NCI-H82 (cell line): ENCODE data around the gene MRPS15.
"Not testable (repeated sequence)": the region's sequence is repeated elsewhere in the genome, so short reads cannot be mapped to it uniquely, and the experiment has no call there.

Source experiments
- DNase-seq: peaks from one replicate; lab custom pipeline; 2025; lab: John Stamatoyannopoulos, UW

MRPS15 gene

DNA sequence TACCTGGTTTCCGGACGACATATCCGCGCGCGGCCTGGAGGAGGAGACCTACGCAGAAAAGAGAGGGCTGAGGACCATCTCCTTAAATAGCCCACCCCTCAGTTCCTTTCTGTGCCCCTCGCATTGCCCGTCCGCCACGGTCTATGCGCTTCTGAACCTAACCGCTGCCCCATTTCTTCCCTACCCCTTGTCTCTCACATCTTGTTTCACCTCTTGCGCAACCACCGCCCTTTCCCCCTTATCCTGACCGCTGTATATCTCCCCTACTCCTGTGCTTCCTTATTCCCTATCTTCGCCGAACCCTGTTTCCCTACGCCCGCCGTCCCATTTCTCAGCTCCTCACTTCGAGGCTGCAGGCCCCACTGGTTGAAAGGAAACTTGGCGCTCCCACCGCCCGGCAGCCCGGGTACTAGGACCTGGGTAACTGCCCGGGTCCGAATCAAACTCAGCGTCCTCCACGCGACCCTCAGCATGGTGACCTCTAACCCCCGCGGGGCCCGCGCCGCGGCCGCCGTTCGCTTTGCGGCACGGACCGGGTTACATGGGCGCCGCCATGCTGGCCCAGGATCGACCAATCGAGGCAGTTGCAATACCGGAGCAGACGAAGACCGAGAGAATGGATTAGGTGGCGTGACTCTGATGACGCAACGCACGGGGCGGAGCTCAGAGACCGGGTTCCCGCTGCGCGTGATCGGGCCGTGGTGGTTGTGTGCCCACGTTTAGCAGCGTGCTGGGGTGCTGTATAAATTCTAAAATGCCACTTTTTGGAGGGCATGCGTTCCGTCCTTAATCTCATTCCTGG is at the start of gene MRPS15:
MRPS15 (minus strand) TSS at position 582 of the 802 bp plus-strand sequence; CDS start at position 473, 109 bp downstream.
- DNase-seq: peak; percentile 98

DNA sequence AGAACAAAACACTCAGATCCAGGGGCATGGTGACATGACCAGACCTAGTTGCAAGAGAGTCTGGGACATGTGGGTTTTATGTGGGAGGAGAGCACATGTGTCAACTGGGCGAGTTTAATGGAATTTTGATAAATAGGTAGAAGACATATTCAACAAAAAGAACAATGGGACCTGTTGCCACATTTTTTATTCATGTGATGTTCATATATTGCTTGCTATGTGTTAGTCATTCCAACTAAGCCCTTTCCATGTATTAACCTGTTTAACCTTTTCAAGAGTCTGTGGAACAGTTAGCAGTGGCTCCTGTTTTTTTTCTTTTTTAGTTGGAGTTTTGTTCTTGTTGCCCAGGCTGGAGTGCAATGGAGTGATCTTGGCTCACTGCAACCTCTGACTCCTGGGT is 48.7 kb upstream of the MRPS15 start:
- DNase-seq: no peak

DNA sequence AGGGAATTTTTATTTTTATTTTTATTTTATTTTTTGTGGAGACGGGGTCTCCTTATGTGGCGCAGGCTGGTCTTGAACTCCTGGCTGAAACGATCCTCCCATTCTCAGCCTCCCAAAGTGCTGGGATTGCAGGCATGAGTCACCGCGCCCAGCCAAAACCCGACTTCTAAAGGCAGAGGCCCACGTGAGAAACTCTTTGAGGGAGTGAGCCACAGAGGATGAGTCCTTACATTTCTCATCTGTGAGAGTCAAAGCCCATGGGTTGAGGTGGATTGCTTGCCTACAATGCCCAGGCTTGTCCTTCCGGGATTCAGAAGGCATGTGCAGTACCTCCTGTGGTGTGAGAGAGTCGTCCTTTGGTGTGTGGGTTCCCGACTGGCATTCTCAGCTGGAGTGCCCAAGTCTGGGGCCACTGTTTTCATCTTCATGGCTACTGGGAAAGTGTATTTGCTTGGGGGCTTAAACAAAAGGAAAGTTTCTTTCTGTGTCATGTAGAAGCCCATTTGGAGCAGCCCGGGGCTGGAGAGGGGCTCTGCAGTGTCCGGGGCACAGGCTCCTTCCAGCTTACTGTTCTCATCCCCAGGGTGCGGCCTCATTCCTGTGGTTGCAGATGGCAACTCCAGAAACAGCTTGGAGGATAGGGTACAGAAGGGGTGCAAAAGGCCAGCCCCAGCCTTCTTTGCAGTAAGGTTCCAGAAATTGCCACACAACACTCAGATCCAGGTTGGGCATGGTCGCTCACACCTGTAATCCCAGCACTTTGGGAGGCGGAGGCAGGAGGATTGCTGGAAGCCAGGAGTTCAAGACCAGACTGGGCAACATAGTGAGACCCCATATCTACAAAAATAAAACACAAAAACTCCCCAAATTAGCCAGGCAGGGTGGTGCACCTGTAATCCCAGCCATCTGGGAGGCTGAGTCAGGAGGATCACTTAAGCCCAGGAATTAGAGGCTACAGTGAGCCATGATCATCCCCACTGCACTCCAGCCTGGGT is 47.9 kb upstream of the MRPS15 start:
- no peak for DNase-seq

DNA sequence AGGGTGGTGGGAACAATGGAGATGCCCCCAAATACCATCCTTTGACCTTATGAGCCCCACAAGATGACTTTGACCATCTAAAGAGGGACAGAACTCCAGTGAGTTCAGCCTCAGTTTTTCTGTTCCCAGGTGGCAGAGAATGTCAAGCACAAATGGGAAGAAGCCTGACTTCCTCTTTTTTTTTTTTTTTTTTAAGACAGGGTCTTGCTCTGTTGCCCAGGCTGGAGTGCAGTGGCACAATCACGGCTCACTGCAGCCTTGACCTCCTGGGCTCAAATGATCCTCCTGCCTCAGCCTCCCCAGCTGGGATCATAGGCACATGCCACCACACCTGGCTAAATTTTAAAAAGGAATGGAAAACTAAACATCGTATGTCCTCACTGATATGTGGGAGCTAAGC is 47.0 kb upstream of the MRPS15 start:
- DNase-seq: not testable (repeated sequence)

DNA sequence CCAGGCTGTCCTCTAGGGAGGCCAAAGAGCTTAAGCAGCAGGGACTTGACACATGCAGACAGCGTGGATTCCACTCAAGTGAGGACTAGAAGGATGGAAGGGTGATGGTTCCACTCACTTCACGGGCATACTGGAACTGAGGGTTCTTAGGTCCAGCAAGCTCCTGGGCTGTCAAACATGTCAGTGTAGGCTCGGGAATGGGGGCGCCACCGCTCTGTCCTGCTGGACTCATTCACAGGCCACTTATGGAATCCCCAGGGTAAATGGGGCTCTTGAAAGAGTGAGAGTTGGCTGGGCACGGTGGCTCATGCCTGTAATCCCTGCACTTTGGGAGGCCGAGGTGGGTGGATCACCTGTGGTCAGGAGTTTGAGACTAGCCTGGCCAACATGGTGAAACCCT is 46.2 kb upstream of the MRPS15 start:
- no peak for DNase-seq

DNA sequence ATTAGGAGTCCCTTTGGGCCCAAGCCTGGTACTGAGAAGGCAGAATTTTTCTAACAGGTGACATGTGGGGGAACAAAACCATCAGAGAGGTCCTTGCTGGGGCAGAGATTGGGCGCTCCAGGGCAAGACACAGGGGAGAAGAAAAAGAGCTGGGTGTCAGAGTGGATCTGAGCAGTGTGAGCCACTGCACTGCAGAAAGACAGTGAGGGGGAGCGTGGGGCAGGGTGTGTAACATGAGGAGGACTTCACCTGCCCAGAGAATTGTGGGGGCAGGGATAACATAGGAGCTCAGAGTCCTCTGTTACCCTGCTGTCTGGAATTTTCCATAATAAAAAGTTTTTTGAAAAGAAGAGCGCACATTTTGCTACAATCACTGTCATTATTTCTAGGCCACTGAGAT is 44.1 kb upstream of the MRPS15 start:
- DNase-seq: no peak

DNA sequence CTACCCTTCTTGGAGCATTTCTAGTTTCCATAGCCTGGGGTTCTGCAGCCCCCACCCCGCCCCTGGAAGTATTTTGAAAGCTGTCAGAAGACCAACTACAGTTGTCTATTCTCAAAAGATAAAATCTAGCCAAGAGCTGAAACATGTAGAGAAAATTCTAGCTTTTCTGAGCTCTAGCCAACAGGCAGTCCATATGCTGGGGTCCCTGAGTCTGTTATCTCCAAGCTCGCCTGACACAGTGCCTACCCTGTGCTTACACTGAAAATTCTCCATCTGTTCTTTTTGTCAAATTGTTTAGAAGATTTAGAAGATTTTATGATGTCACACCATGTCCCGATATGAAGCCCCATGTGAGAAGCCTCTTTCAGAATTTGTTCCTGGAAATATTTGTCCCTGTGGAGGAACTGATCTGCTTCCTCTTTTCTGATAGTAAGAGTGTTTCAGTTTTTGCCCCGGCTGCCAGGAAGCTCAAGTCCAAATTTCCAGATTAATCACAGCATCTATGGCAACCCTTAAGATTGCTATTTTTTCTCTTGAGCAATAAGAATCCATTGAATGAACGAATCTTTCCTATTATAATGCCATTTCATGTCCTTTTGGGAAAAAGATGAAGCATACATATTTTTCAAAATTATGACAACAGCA is 42.2 kb upstream of the MRPS15 start:
- DNase-seq: no peak

DNA sequence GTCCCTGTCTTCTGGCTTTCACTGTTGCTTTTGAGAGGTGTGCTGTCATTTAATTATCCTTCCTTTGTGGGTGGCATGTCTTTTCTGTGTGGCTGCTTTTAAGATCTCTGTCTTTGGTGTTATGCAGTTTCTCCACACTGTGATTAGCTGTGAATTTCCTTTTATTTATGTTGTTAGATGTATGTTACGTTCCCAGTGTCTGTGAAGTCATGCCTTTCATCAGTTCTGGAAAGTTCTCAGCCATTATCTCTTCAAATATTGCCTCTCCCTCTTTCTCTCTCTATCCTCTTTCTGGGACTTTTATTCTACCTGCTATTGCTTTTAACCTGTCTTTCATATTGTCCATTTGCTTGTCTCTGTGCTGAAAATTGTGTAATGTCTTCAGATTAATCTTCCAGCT is 39.5 kb upstream of the MRPS15 start:
- DNase-seq: no peak

DNA sequence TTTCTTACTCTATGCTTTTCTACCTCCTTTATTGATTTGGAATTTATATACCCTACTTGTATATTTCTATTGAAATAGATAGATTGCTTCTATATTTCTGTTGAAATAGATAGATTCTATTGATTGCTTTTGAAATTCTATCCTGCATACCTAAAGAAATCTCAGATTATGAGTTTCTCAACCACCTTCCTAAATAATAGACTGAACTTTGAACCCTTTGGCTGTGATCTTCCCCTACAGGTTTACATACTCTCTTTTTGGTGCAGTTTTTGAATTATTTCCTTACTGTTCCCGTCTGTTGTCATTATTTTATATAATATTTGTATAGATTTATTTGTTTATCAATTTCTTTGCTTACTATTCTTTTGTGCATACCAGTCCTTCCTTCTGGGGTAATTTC is 39.0 kb upstream of the MRPS15 start:
- DNase-seq: no peak

DNA sequence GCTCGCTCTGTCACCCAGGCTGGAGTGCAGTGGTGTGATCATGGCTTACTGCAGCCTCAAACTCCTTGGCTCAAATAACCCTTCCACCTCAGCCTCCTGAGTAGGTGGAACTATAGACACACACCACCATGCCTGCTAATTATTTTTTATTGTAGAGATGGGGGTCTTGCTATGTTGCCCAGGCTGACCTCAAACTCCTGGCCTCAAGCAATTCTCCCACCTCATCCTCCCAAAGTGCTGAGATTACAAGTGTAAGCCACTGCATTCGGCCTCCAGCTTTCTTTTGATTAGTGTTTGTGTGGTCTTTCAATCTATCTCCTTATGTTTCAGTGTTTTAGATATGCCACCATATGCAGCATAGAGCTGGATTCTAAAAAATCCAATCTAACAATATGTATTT is 38.4 kb upstream of the MRPS15 start:
- DNase-seq: no peak

DNA sequence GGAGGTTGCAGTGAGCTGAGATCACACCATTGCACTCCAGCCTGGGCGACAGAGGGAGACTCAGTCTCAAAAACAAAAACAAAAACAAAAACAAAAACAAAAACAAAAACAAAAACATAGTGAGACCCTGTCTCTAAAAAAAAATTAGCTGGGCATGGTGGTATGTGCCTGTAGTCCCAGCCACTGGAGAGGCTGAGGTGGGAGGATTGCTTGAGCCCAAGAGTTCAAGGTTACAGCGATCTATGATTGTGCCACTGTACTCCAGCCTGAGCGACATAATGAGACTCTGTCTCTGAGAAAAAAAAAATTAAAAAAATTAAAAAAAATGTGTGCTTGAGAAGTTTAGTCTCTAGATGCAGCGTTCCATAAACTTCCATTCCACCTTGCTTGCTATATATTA is 37.7 kb upstream of the MRPS15 start:
- DNase-seq: not testable (repeated sequence)

DNA sequence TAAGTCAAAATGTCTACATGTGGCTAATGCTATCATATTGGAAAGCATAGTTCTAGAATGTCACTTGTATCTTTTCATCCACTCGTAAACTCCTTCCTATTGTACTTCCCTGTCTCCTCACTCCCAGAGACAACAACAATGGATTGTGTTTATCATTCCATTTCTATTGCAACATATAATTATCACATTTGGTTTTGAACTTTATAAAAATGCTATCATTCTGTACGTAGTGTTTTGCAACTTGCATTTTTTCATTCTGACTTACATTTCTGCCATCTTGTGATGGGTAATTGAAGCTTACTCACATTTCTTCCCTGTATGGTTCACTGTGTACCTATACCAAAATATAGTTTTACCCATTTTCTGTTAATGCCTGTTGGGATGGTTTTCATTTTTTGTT is 33.0 kb upstream of the MRPS15 start:
- DNase-seq: no peak

DNA sequence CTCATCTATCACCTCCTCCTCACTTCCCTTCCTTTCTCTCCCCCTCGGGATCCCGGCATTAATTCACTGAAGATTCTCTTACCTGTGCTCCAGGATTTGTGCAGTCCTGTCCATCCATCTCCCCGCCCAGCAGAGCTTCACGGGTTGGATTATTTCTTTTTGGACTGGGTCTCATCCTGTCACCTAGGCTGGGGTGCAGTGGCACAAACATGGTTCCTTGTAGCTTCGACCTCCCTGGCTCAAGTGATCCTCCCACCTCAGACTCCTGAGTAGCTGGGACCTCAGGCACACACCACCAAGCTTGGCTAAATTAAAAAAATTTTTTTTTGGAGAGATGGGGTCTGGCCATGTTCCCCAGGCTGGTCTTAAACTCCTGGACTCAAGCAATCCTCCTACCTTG is 30.8 kb upstream of the MRPS15 start:
- no peak for DNase-seq

DNA sequence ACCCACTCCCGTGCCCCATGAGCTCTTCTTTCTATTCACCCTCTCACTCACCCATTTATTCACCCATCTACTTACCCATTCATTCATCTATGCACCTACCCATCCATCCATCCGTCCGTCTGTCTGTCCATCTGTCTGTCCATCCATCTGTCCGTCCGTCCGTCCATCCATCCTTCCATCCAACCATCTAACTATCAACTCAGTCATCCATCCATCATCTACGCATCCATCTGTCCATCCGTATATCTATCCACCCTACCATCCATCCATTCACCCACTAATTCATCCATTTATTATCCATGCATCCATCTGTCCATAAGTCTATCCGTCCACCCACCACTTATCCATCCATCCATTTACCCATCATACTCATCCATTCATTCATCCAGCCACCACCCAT is 29.3 kb upstream of the MRPS15 start:
- DNase-seq: no peak

DNA sequence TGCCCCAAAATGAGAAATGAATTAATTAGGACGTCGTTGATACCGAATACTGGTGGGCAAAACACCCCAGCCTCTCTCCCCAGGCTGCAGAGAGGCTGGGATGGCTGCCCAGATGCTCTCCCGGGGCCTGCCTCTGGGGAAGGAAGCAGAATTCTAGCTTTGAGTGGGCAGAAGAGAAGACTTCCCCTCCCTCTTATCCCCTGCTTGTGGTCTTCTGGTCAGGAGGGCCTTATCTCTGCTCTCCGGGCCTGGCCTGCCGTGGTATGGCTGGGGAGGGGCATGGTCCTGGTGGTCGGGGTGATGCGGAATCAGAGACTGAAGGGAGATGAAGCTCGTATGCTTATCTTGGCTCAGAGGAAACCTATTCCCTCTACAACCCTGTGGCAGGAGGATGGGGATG is 28.3 kb upstream of the MRPS15 start:
- DNase-seq: no peak

DNA sequence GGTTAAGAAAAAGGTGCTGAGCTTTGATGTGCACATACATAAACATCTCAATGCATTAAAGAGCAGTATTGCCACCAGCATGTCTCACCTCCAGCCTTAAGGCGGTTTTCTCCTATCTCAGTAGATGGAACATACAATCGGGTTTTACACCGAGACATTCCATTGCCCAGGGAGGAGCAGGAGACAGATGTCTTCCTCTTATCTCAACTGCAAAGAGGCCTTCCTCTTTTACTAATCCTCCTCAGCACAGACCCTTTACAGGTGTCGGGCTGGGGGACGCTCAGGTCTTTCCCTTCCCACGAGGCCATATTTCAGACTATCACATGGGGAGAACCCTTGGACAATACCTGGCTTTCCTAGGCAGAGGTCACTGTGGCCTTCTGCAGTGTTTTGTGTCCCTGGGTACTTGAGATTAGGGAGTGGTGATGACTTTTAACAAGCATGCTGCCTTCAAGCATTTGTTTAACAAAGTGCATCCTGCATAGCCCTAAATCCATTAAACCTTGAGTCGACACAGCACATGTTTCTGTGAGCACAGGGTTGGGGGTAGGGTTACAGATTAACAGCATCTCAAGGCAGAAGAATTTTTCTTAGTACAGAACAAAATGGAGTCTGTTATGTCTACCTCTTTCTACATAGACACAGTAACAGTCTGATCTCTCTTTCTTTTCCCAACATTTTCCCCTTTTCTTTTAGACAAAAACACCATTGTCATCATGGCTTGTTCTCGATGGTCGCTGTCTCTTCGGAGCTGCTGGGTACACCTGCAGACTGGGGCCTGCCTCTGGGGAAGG is 25.3 kb upstream of the MRPS15 start:
- DNase-seq: peak; percentile 28

DNA sequence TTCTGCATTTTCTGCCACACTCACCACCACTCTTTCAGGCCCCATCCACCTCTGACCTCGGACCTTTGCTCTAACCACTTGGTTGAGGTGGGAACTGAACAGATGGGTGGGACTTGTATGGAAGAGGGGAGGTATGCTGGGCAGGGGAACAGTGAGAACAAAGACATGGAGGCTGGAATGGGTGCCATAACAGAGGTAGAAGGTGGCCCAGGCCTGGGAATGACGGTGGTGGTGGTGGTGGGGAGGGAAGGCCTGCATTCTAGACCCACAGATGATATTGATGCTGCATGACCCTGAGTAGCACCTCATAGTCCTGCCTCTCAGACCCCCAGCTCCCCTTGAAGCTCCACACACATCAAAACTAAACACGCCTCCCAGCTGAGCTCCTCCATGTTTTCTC is 23.7 kb upstream of the MRPS15 start:
- no peak for DNase-seq

DNA sequence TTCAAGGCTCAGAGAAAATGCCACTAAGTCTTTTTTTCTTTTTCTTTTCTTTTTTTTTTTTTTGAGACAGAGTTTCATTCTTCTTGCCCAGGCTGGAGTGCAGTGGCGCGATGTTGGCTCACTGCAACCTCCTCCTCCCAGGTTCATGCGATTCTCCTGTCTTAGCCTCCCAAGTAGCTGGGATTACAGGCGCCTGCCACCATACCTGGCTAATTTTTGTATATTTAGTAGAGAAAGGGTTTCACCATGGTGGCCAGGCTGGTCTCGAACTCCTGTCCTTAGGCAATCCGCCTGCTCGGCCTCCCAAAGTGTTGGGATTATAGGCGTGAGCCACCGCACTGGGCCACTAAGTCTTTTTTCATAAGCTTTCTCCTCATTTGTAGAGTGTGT is 23.1 kb upstream of the MRPS15 start:
- not testable (repeated sequence) for DNase-seq

DNA sequence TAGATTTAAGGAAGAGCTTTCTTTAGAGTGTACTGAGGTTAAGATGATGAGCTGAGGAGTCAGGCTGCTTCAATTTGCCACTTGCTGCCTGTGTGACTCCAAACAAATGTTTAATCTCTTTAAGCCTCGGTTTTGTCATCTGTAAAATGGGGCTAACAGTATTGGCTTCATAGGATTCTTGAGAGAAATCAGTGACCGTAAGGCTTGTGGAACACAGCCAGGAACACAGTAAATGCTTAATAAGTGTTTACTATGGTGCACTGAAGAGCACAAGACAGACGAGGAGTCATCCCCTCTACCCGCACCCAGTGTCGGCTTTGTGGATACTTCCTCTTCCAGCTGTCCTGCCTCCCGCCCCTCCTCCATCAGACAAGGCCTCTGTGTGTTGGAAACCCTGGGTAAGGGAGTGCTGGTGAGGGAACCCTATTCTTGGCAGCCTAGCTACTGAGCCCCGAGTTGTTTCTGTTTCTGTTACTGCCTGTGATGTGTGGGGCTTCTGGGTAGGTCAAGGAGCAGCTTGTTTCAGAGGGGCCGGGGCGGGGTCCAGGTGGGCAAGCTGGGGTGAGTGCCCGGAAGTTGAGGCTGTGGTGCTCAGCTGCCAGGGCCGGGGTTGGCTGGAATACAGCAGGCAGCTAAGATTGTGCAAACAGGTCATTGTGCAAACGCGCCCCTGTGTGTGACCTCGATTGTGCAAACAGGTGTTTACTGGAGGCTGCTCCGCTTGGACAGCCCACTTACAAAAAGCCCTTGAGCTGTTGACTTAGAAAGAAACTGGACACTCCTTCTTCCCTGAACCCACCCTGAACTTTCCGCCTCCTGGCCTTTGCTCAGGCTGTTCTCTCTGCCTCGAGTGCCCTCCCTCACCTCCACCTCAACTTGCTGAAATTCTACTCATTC is 22.5 kb upstream of the MRPS15 start:
- DNase-seq: no peak

DNA sequence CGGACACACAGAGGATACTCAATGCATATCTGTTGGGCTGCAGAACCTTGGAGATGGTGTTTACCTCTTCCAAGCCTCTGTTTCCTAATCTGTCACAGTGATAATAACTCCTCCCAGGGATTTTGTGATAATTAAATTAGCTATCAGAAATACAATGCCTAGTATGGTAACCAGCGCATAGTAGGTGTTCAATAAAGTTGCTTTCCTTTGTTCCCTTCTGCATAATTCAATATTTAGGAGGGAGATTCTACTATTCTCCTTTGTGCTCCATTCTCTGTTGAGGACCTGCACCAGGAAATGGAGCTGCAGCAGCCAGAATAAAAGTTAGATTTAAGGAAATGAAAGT is 21.9 kb upstream of the MRPS15 start:
- DNase-seq: no peak

DNA sequence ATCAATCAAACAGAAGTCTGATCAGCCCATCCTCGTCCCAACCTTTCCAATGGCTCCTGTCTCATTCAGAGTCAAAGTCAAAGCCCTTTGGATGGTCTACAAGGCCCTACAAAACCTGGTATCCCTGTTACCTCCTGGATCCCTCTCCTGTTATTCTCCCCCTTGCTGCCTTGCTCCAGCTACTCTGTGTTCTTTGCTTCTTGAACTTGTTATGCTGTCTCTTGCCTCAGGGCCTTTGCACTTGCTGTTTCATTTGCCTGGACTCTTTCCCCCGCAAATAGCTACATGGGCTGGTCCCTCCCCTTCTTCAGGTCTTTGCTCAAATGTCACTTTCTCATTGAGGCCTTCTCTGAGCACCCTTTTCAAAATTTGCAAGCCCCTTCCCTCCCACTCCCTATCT is 19.9 kb upstream of the MRPS15 start:
- DNase-seq: no peak
